Stimulated activated CD4-positive, alpha-beta T cell treated with anti-CD3 and anti-CD28 coated beads, Interleukin-4, amount 100 ng/mL, for 1 hour (primary cell): ENCODE measurements around the gene FAM90A1.
"Not testable (repeated sequence)": the region's sequence is repeated elsewhere in the genome, so short reads cannot be mapped to it uniquely, and the experiment has no call there.

Experiments used
- DNase-seq: peaks from one replicate; pipeline ENCODE4 v3.0.0-alpha.2; 2020

Gene FAM90A1

DNA sequence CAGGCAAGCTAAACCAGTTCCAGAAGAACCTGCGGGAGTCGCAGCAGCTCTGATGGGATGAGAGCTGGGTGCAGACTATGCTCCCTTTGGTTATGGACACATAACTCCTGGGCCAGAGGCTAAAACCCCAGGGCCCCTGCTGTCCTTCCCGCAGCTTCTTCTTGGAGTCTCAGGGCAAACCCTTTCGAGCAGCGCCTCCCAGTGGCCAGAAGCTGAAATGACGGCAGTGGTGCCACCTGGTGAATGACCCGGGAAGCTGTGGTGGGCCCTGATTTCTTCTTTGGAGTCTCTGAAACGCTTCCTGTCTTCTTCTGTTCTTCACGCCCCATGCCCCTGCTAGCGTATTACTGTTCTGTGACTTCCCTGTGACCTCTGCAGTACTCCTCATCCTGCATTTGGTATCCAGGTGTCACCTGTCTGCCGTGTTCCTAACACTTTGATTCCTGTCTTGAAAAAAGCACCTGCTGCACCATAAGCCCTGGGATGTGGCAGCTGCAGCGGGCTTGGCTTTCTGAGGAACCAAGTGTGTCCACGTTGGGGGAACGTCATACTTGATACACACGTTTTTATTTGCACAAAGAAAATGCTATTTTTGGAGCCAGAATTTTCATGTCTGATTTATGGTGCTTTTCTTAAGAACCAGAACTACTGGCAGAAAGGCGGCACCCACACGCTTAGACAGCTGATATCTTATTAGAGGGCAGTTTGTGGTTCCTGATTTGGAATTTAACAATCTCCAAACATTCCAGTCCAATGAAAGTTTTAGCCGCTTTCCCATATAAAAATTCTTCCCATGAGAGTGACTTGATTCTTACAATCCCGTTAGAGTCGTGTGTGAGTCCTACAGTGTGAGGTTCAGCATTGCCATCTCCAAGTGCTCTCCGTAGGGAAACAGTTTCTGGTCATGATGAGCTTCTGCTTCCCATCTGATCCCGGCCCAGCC is 4.5 kb upstream of the FAM90A1 start:
- DNase-seq = peak; percentile 64

DNA sequence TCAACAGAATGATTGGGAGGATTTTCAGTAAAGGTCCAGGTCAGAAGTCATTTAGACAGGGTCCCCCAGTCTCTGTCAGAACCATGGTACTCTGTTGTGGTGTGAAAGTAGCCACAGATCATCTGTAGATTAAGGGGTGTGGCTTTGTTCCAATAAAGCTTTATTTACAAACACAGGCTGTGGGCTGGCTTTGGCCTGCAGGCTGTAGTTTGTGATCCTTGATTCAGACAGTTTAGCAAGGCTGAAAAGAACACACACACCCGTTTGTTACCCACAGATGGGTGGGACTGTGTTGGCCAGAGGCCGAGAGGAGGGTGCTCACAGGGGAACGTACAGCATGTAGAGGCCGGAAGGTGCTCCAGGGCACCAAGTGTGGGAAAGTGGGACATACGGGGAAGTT is 3.6 kb upstream of the FAM90A1 start:
- not testable (repeated sequence) for DNase-seq

DNA sequence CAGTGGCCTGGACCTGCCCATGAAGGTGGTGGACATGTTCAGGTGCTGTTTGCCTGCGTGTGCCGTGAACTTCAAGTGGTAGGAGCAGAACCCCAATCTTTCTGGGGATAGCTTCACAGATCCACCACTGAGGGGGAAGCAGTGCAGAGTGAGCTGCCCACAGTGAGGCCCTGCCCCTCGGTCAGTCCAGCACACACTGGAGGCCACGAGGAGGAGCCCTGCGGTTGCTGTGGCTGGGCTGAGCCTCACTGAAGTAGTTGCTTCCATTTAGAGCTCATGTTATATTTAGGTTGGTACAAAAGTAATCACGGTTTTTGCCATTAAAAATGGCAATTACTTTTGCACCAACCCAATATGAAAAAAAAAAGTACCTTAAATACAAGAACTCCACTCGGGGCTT is 2.1 kb upstream of the FAM90A1 start:
- not testable (repeated sequence) for DNase-seq

DNA sequence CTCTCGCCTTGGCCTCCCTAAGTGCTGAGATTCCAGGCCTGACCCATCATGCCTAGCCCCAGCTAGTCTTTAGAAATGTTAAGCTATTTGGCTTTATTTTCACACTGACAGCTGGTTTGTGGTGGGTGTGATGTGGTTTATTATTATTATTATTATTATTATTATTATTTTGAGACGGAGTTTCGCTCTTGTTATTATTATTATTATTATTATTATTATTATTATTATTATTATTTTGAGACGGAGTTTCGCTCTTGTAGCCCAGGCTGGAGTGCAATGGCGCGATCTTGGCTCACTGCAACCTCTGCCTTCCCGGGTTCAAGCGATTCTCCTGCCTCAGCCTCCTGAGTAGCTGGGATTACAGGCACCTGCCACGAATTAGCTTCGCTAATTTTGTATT is 1.2 kb upstream of the FAM90A1 start:
- DNase-seq = not testable (repeated sequence)

DNA sequence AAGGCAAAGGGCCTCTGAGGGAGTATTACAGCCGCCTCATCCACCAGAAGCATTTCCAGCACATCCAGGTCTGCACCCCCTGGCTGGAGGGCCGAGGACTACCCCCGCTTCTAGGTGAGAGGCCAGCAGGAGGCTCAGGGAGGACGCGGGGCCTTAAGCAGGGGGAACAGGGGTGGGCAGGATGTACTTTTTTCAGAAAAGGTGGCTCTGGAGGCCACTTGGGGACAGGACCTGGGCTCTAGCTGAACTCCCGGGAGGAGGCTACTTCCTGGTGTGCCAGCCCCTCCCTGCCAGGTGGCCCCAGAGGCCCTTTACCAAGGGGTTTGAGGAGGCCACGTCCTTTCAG is 287 bp upstream of the FAM90A1 start:
- DNase-seq = not testable (repeated sequence)

DNA sequence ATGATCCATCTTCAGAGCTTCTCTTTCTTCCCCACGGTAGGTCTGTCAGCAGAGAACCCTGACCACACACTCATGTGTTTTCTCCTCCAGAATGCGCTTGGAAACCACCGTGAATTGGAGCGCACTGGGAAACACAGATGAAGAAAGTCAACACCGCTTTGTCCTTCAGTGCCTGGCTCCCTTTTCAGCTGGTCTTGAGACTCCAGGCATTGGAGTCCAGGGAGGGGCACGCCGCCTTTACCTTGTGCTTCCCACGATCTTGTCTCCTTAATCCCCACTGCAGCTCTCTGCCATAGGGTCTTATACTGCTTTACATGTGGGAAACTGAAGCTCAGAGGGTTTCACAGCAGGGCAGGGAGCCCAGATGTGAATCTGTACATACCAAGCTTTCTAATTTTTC is 1.1 kb downstream of the FAM90A1 start:
- no peak for DNase-seq

DNA sequence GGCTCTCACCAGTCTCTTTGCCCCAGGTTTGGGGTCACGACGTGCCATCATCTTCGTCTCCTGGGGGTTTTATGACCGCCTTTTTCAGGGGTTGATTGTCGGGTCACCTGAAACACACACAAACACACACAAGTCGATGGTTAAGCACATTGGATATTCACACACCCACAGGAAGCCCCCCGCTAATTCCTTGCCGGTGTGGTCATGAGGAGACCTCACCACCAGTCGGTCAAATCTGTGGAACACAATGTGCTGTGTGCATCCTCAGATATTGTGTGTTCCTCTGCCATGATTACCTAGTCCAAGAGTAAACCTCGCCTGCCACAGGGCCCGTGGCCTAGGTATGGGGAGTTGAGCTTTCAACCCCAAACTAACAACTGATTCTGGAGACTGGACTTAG is 2.6 kb downstream of the FAM90A1 start:
- DNase-seq = not testable (repeated sequence)

DNA sequence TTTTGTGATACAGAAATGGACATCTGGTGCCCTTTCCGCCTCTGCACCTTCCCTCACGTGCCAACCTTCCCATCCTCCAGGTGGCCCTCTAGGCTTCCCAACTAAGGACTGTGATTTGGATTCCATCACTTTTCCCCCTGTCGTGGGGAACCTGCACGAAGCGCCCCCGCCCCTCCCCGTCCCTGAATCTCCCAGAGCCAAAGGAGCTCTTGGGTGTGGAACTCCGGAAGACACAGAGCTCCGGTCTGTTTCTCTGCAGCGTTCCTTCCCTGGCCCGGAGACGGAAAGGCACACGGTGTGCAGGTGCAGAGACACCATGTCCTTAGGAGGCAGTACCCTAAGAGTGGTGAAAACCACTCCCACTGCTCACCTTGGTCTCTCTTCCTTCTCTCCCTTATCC is 3.8 kb downstream of the FAM90A1 start:
- DNase-seq = not testable (repeated sequence)

DNA sequence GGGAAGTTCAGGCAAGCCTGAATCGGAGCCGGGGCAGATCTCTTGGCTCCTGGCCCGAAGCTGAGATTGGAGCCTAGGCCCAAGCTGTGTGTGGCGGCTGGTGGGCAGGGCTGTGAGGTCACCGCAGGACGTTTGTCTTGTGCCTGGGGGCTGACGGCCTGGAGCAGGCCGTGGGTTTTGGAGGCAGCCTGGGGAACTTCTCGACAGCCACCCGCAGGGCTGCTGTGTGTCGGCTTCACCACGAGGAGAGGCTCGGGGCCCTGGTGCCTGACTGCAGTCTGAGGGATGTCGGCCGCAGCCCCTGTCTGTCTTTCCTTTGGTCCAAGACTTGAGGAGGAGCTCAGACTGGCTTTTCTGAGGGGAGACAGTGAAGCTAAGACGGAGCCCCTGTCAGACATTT is 5.1 kb downstream of the FAM90A1 start:
- not testable (repeated sequence) for DNase-seq

DNA sequence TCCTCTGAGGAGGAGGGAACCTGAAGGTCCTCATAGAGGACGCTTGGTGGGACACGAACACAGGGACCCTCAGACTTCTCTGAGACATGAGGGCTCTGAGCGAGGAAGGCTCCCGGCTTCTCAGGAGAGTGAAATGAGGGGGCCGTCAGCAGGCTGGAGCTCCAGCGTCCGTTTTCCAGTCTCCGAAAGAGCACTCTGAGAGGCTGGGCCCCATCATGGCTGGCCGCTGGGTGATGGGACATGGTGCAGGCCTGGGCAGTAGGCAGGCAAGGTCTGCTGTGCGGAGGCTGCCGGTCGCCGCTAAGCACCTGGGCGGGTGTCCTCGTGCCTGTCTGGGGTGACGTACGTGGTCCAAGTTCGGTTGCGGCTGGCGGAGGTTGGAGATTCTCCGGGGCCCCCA is 5.6 kb downstream of the FAM90A1 start:
- DNase-seq = not testable (repeated sequence)

DNA sequence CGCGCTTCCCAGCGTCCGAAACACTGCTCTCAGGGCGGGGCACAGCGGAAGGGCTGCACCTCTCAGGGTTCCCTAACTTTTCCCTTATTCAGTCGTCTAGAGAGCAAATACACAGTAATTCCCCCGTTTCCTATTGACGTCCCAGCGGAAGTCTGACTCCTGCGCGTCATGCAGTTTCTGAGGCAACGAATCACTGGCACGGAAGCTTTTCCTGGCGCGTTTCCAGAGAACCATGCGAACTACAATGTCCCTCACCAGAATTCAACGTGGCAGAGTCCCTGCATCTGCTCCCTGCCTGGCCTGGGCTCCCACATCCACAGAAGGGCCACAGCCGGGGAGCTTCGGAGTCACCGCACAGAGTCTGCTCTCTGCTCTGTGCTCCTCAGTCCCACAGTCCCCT is 6.0 kb downstream of the FAM90A1 start:
- not testable (repeated sequence) for DNase-seq

DNA sequence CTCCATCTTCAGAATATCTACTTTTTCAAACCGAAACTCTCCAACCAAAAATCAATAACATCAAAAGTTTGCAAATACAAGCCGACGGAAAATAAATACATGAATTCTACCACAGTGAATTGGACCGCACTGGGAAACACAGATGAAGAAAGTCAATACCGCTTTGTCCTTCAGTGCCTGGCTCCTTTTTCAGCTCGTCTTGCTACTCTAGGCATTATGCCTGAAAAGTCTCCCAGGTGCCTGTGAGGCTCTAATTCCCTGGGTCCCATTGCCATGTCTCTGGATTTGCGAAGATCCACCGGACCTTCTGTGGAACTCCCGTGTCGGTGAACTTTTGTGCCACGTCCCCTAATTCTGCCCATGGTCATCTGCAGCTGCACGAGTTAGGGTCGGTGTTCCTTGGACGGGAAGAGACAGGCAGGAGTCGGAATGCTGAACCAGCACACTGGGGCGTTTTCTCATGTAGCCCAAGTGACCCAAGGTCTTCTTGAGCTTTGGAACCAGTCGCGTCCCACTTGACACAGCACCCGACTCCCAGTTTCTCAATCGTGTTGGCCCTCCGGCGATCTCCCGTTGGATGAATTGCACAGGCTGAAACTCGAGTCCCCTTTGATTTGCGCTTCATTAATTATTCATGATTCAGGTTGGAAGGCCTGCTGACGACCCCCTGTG is 8.6 kb downstream of the FAM90A1 start:
- DNase-seq = not testable (repeated sequence)

DNA sequence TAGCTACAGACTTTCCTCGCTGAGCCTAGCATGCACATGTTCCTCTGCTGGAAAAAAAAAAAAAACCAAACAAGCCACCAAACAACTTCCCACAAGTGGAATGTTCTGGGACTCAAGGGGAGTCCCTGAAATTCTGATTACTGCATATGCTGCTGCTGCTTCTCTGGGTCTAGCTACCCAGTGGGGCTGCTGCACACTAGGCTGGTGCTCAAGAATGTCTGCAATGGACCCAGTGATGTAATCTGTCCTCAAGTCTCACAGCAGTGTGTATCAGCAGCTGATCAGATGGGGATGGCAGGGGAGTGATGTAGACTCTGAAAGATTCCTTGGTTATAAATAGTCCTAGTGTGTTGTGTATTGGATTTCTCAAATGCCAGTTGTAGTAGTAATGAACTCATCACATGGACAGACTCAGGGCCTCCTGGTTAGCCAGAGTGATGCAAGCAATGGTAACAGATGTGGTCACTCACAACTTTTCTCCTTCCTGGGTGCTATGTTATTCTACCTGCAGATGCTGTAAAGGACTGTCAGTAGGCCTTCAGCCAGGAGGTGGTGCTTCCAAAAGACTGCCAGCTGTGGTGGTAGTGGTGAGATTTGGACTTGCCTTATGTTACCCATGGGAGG is 29.6 kb downstream of the FAM90A1 start:
- DNase-seq = not testable (repeated sequence)

DNA sequence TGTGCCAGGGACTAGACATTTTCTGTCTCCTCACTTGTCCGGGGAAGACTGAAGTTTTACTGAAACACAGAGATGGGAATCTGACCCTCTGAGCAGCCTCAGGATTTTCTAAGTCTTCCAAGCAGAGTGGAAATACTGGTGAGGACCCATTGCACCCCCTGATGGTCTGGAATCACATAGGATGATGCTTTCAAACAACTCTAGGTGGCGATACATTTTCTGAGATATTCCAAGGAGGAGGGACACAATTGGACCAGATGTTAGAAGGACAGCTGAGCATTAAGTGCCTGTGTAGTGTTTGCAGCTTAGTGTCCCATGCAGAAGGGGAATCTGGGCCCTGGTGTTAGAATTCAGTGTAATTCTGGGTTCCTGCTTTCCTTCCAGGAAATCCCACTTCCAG is 39.3 kb downstream of the FAM90A1 start:
- DNase-seq = not testable (repeated sequence)

DNA sequence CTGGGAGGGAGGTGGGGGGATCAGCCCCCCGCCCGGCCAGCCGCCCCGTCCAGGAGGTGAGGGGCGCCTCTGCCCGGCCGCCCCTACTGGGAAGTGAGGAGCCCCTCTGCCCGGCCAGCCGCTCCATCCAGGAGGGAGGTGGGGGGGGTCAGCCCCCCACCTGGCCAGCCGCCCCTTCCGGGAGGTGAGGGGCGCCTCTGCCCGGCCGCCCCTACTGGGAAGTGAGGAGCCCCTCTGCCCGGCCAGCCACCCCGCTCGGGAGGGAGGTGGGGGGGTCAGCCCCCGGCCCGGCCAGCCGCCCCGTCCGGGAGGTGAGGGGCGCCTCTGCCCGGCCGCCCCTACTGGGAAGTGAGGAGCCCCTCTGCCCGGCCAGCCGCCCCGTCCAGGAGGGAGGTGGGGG is 43.2 kb downstream of the FAM90A1 start:
- DNase-seq = not testable (repeated sequence)

DNA sequence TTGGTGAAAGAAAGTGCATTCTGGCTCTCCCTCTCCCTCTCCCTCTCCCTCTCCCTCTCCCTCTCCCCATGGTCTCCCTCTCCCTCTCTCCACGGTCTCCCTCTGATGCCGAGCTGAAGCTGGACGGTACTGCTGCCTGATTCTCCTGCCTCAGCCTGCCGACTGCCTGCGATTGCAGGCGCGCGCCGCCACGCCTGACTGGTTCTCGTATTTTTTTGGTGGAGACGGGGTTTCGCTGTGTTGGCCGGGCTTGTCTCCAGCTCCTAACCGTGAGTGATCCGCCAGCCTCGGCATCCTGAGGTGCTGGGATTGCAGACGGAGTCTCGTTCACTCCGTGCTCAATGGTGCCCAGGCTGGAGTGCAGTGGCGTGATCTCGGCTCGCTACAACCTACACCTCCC is 44.1 kb downstream of the FAM90A1 start:
- not testable (repeated sequence) for DNase-seq

DNA sequence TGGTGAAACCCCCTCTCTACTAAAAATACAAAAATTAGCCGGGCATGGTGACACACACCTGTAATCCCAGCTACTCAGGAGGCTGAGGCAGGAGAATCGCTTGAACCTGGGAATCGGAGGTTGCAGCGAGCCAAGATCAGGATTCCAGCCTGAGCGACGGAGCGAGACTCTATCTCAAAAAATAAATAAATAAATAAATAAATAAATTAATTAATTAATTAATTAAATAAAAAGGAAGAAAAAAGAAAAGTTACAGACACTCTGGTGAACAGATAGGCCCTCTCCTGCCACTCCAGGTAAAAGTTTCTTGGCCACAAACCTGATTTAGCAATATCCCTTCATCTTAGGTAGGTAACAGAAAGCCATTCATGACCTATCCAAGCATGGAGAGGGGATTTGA is 44.5 kb downstream of the FAM90A1 start:
- not testable (repeated sequence) for DNase-seq

DNA sequence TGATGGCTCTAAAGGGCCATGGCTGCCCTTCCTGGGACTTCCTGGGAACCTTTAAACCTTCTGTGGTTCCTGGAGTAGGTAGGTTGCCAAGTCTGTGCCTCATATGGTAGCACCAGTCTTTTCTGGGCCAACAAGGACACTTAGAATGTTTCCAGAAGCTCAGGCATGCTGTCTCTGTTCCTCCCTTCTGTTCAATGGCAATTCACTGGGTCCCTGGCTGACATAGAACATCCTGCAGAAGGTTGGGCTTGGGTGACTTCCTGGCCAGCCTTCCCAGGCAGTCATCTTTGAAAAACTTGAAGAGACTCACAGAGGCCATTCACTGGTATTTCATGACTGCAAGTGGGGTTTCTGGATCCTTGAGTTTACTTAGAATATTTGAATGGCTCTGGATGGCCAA is 46.1 kb downstream of the FAM90A1 start:
- DNase-seq = not testable (repeated sequence)

DNA sequence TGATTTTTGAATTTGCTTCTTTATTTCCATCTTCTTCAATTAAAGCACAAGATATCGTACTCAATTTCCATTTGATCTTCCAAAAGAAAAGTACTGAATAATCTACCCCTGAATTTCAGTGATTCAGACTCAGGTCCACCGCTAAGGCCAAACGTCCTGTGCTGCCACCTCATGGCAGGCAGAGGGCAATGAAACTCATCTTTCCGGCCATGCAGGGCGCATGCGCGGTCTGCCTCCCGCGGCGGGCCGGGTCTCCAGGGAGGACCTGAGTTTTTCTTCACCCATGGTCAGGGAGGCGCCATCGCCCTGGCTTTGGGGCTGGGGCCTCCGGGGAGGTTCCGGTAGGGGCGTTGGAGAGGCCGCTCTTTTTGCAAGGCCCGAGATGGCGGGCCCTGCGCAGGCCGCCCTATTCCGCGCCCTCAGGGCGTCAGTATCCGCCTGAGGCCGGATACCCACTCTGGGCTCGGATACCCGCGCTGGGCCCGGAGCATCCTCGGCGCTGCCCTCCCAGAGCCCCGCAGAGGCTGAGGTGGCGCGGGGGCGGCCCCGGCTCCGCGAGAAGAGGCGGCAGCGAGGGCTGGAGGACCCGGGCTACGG is 47.3 kb downstream of the FAM90A1 start:
- DNase-seq = peak; percentile 62

DNA sequence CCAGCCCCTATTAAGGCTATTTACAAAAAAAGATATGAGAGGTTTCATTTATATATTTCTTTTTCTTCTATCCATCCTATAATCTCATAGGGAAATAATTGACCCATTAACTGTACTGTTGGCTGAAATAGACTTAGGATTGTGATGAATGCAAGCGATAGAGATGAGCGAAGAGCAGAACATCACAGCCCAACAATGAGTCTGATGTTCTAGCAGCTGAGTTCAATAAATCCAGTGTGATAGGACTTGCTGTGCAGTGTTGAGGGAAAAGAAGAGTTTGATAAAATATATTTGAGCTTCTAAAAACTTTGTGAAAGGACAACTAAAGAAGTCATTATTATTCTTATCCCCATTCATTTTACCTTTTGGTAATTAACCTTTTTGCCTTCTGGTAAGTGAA is 54.5 kb downstream of the FAM90A1 start:
- DNase-seq = not testable (repeated sequence)
